H1 (cell line): ENCODE data around the gene NELL1.

ENCODE experiments used
- BRCA1 ChIP-seq: IDR thresholded peaks from 2 replicates; pipeline ENCODE4 v1.6.1; 2012; ENCODE audit warnings: low read depth, low read length, improper control_type of control experiment
- CTCF ChIP-seq, 3 experiments: IDR thresholded peaks; 1 replicate in 2 of 3; 2 replicates in 1 of 3; pipeline versions ENCODE4 v1.5.1 to v1.6.1; 2011; ENCODE audit warnings: low read length in 3 of 3, mild to moderate bottlenecking in 3 of 3, inconsistent platforms in 2 of 3, low read depth in 1 of 3, moderate library complexity in 1 of 3; ENCODE audit not compliant: insufficient read depth in 1 of 3; ENCODE audit errors: control extremely low read depth in 1 of 3
- EZH2 ChIP-seq: fragments of 200-600 bp; sonication (generic); IDR thresholded peaks from 2 replicates; pipeline ENCODE4 v1.7.1; 2012; ENCODE audit warnings: low read depth, mild to moderate bottlenecking, moderate library complexity, low read length, inconsistent platforms; ENCODE audit not compliant: severe bottlenecking
- HDAC2 ChIP-seq, 2 experiments: fragments of 300-600 bp in 1 of 2; sonication (generic) in 1 of 2; IDR thresholded peaks; 2 replicates each; pipeline ENCODE4 v1.6.1; 2011 to 2012; ENCODE audit warnings: low read depth in 2 of 2, low read length in 2 of 2, mild to moderate bottlenecking in 2 of 2, moderate library complexity in 2 of 2, borderline replicate concordance in 1 of 2, inconsistent platforms in 1 of 2
- HDAC6 ChIP-seq: IDR thresholded peaks from one replicate; pipeline ENCODE4 v1.7.1; 2012; ENCODE audit warnings: low read depth, mild to moderate bottlenecking, inconsistent platforms, low read length, moderate library complexity
- KDM5A ChIP-seq: fragments of 200-600 bp; IDR thresholded peaks from 2 replicates; pipeline ENCODE4 v1.7.1; 2012; ENCODE audit warnings: mild to moderate bottlenecking, low read length, inconsistent platforms, mixed read lengths
- MAX ChIP-seq: IDR thresholded peaks from 2 replicates; pipeline ENCODE4 v1.6.1; 2012; ENCODE audit warnings: inconsistent platforms
- PHF8 ChIP-seq: fragments of 200-600 bp; sonication (generic); conservative IDR thresholded peaks from 2 replicates; pipeline ENCODE4 v1.7.1; 2012; ENCODE audit warnings: low read depth, mild to moderate bottlenecking, inconsistent platforms, low read length, moderate library complexity
- POLR2A ChIP-seq, 2 experiments: IDR thresholded peaks; 1 replicate in 1 of 2; 2 replicates in 1 of 2; pipeline ENCODE4 v1.6.1; 2011; ENCODE audit warnings: low read depth in 2 of 2, low read length in 2 of 2, mild to moderate bottlenecking in 2 of 2; ENCODE audit errors: control extremely low read depth in 1 of 2
- POLR2AphosphoS5 ChIP-seq: IDR thresholded peaks from 2 replicates; pipeline ENCODE4 v1.6.1; 2011; ENCODE audit warnings: low read depth, low read length
- TAF7 ChIP-seq: optimal IDR thresholded peaks from 2 replicates; pipeline ENCODE3; 2011; ENCODE audit warnings: low read depth, mild to moderate bottlenecking, inconsistent platforms, low read length, moderate library complexity, borderline replicate concordance
- USF2 ChIP-seq: IDR thresholded peaks from 2 replicates; pipeline ENCODE4 v1.6.1; 2011; ENCODE audit warnings: low read length, improper control_type of control experiment
- ZNF274 ChIP-seq: IDR thresholded peaks from 2 replicates; pipeline ENCODE4 v1.7.0; 2012; ENCODE audit warnings: low read length, borderline replicate concordance; ENCODE audit errors: extremely low read depth

- TF ChIP-seq TAF7 = no peak
- TF ChIP-seq BRCA1 = no peak
- TF ChIP-seq EZH2 = no peak
- no peak for TF ChIP-seq POLR2A (IDR thresholded peaks at IDR 0.05; ENCODE audit: control extremely low read depth in 1 of 2, low read depth in 2 of 2, low read length in 2 of 2)
- TF ChIP-seq KDM5A = no peak
- no peak for TF ChIP-seq HDAC2 (IDR thresholded peaks at IDR 0.05; ENCODE audit: borderline replicate concordance in 1 of 2, low read depth in 2 of 2, low read length in 2 of 2)
- TF ChIP-seq POLR2AphosphoS5 = no peak
- no peak for TF ChIP-seq USF2
- no peak for TF ChIP-seq CTCF (IDR thresholded peaks at IDR 0.05; ENCODE audit: control extremely low read depth in 1 of 3, insufficient read depth in 1 of 3, low read depth in 1 of 3, low read length in 3 of 3)
- no peak for TF ChIP-seq MAX
- TF ChIP-seq PHF8 = no peak
- TF ChIP-seq ZNF274 = no peak
- TF ChIP-seq HDAC6 = no peak
Observed at GRCh38 chr11:20864628-20865027, 195.2 kb downstream of the NELL1 start.
